Measurements from ENCODE around the gene ATP12A. TPM values are rescaled to one million over a fixed set of nuclear protein-coding genes. Genes with fewer than 3 reads are reported as not detected.

ATP12A gene
- total and polyA plus RNA-seq, 2 experiments from 2014 or later = 0.07 to 0.31 TPM

DNA sequence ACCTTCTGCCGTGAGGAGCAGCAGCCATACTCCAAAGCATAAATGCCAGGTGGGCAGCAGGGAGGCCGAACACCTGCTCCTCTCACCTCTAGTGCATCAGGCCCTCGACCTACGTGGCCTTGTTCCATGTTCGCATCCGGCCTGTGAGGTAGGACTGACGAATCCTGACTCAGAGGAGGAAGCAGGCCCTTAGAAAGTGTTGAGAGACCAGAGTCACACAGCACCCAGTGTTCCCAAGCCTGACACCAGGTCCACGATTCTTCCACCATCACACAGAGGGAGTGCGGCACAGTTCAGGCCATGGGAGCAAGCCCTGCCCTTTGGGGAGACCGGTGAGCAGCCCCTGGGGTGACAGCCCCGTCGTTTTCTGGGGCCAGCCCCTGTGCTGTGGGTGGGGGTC lies 14.7 kb downstream of the ATP12A start:
- Histone ChIP-seq H3K36me3 (replicated peaks; ENCODE audit: insufficient read depth, low read depth) (no peaks in the 10 kb centered on the region), H3K9me2 (replicated peaks; ENCODE audit: insufficient read depth) (no peaks in the 10 kb centered on the region), H3K79me2 (no peaks in the 10 kb centered on the region), H3K27ac (no peak overlapping the region), H3K9me3 (ENCODE audit: low read depth) (no peaks in the 10 kb centered on the region), H3K4me1 (ENCODE audit: insufficient read depth) (no peaks in the 10 kb centered on the region), H2AFZ (no peak overlapping the region), H3K27me3 (no peaks in the 10 kb centered on the region), H3K4me2 (no peak overlapping the region), H3K4me3 (no peak overlapping the region), H4K20me1 (ENCODE audit: insufficient read depth, poor library complexity, severe bottlenecking) (no peaks in the 10 kb centered on the region)
- TF ChIP-seq EZH2phosphoT487 (IDR thresholded peaks at IDR 0.05; ENCODE audit: low read depth, severe bottlenecking, unreplicated experiment) (no peak), EZH2 (IDR thresholded peaks at IDR 0.05; ENCODE audit: borderline replicate concordance) (no peak)
- TF ChIP-seq, protein P1, sequence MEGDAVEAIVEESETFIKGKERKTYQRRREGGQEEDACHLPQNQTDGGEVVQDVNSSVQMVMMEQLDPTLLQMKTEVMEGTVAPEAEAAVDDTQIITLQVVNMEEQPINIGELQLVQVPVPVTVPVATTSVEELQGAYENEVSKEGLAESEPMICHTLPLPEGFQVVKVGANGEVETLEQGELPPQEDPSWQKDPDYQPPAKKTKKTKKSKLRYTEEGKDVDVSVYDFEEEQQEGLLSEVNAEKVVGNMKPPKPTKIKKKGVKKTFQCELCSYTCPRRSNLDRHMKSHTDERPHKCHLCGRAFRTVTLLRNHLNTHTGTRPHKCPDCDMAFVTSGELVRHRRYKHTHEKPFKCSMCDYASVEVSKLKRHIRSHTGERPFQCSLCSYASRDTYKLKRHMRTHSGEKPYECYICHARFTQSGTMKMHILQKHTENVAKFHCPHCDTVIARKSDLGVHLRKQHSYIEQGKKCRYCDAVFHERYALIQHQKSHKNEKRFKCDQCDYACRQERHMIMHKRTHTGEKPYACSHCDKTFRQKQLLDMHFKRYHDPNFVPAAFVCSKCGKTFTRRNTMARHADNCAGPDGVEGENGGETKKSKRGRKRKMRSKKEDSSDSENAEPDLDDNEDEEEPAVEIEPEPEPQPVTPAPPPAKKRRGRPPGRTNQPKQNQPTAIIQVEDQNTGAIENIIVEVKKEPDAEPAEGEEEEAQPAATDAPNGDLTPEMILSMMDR (IDR thresholded peaks at IDR 0.05; ENCODE audit: poor library complexity) = no peak
- WGBS (ENCODE audit: low lambda C conversion rate, missing lambda C conversion rate) = 91% methylated on average over 12 of the region's 12 CpGs
- no peak for DNase-seq (ENCODE audit: low spot score)

DNA sequence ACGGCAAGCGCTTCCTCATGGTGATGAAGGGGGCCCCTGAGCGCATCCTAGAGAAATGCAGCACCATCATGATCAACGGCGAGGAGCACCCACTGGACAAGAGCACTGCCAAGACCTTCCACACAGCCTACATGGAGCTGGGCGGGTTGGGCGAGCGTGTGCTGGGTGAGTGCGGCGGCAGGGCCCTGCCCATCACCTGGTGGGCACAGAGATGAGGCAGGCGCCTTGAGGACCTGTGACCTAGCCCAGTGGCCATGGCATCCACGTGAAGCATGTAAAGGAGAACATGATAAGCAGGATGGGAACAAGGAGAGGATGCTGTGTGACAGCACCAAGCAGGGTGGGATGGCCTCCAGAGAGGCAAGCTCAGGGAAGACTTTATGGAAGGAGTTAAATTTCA lies 18.5 kb downstream of the ATP12A start:
- WGBS (ENCODE audit: low lambda C conversion rate, missing lambda C conversion rate) = 97% methylated on average over 12 of the region's 12 CpGs

DNA sequence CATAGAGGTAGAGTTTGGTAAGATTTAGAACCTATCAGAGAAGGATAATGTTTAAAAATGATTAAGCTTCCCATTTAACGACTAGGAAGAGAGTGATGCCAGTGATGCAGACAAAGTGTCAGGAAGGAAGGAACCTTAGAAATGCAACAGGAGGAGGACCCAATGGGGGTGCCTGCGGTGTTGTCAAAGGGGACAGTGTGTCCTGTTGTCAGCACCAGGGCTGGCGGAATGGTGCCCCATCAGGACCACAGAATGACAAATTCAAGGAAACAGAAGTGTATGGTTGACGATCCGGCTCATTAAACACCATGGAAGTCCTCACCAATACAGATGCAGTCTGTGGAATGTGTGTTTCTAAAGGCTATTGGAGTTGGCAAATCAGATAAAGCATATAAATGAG lies 19.3 kb downstream of the ATP12A start:
- no peaks in the 10 kb centered on the region for H4K20me1 ChIP-seq (ENCODE audit: insufficient read depth, poor library complexity, severe bottlenecking)

More for the DNA sequence above, 18.5 kb downstream of the ATP12A start:
- Histone ChIP-seq H3K79me2 (no peaks in the 10 kb centered on the region), H3K36me3 (replicated peaks; ENCODE audit: insufficient read depth, low read depth) (no peaks in the 10 kb centered on the region), H3K9me3 (ENCODE audit: low read depth) (no peaks in the 10 kb centered on the region), H2AFZ (no peak overlapping the region), H3K4me3 (no peak overlapping the region), H3K4me1 (ENCODE audit: insufficient read depth) (no peaks in the 10 kb centered on the region), H3K4me2 (no peak overlapping the region), H3K27me3 (no peaks in the 10 kb centered on the region), H4K20me1 (ENCODE audit: insufficient read depth, poor library complexity, severe bottlenecking) (no peaks in the 10 kb centered on the region), H3K9me2 (replicated peaks; ENCODE audit: insufficient read depth) (no peaks in the 10 kb centered on the region), H3K27ac (no peak overlapping the region)
- DNase-seq (ENCODE audit: low spot score) = no peak
- TF ChIP-seq EZH2phosphoT487 (IDR thresholded peaks at IDR 0.05; ENCODE audit: low read depth, severe bottlenecking, unreplicated experiment) (no peak), EZH2 (IDR thresholded peaks at IDR 0.05; ENCODE audit: borderline replicate concordance) (no peak)
- TF ChIP-seq, protein P1 (IDR thresholded peaks at IDR 0.05; ENCODE audit: poor library complexity) = no peak

More for the DNA sequence above, 19.3 kb downstream of the ATP12A start:
- no peak overlapping the region for H3K4me3 ChIP-seq
- 99% methylated on average over 5 of the region's 5 CpGs for WGBS (ENCODE audit: low lambda C conversion rate, missing lambda C conversion rate)
- no peak for TF ChIP-seq EZH2 (IDR thresholded peaks at IDR 0.05; ENCODE audit: borderline replicate concordance)
- TF ChIP-seq, protein P1 (IDR thresholded peaks at IDR 0.05; ENCODE audit: poor library complexity) = no peak
- no peak for TF ChIP-seq EZH2phosphoT487 (IDR thresholded peaks at IDR 0.05; ENCODE audit: low read depth, severe bottlenecking, unreplicated experiment)
- no peak for DNase-seq (ENCODE audit: low spot score)
- H3K27ac ChIP-seq = no peak overlapping the region
- no peaks in the 10 kb centered on the region for H3K27me3 ChIP-seq
- no peaks in the 10 kb centered on the region for H3K4me1 ChIP-seq (ENCODE audit: insufficient read depth)
- H2AFZ ChIP-seq = no peak overlapping the region
- no peaks in the 10 kb centered on the region for H3K79me2 ChIP-seq
- H3K4me2 ChIP-seq = no peak overlapping the region
- H3K9me3 ChIP-seq (ENCODE audit: low read depth) = no peaks in the 10 kb centered on the region
- no peaks in the 10 kb centered on the region for H3K9me2 ChIP-seq (replicated peaks; ENCODE audit: insufficient read depth)
- H3K36me3 ChIP-seq (replicated peaks; ENCODE audit: insufficient read depth, low read depth) = no peaks in the 10 kb centered on the region

Data from hepatocyte (in vitro differentiated cells).